Non-pigmented ciliary epithelial cell (primary cell): ENCODE measurements around the gene RBM43.
"Not testable (repeated sequence)": the region's sequence is repeated elsewhere in the genome, so short reads cannot be mapped to it uniquely, and the experiment has no call there.

Experiments used
- DNase-seq: peaks from one replicate; pipeline ENCODE4 v3.0.0-alpha.2; 2010; ENCODE audit warnings: low read depth

Gene RBM43

GRCh38 chr2:151261231-151261976, at the start of gene RBM43:
Gene RBM43 (minus strand): TSS chr2:151261863. CDS start chr2:151261727, 136 bp downstream.
- peak; percentile 53 for DNase-seq

- DNase-seq = not testable (repeated sequence)
Observed at GRCh38 chr2:151310313-151310712, 48.6 kb upstream of the RBM43 start.

- peak; percentile 46 for DNase-seq
Observed at GRCh38 chr2:151306621-151307020, 45.0 kb upstream of the RBM43 start.

- no peak for DNase-seq
Observed at GRCh38 chr2:151305129-151305691, 43.5 kb upstream of the RBM43 start.

- no peak for DNase-seq
Observed at GRCh38 chr2:151302879-151303278, 41.2 kb upstream of the RBM43 start.

GRCh38 chr2:151302404-151302803, 40.7 kb upstream of the RBM43 start:
- DNase-seq = no peak

GRCh38 chr2:151299920-151300539, 38.4 kb upstream of the RBM43 start:
- no peak for DNase-seq

- DNase-seq = no peak
Observed at GRCh38 chr2:151297882-151298281, 36.2 kb upstream of the RBM43 start.

GRCh38 chr2:151295926-151296325, 34.3 kb upstream of the RBM43 start:
- DNase-seq = not testable (repeated sequence)

GRCh38 chr2:151292546-151292945, 30.9 kb upstream of the RBM43 start:
- no peak for DNase-seq

- no peak for DNase-seq
Observed at GRCh38 chr2:151292141-151292540, 30.5 kb upstream of the RBM43 start.

GRCh38 chr2:151291224-151291623, 29.6 kb upstream of the RBM43 start:
- DNase-seq = no peak

GRCh38 chr2:151289972-151290866, 28.6 kb upstream of the RBM43 start:
- DNase-seq = no peak

- no peak for DNase-seq
Observed at GRCh38 chr2:151287513-151288250, 26.0 kb upstream of the RBM43 start.

GRCh38 chr2:151282401-151282800, 20.7 kb upstream of the RBM43 start:
- DNase-seq = no peak

GRCh38 chr2:151280271-151280670, 18.6 kb upstream of the RBM43 start:
- DNase-seq = no peak

- no peak for DNase-seq
Observed at GRCh38 chr2:151278487-151278886, 16.8 kb upstream of the RBM43 start.

GRCh38 chr2:151277067-151277466, 15.4 kb upstream of the RBM43 start:
- DNase-seq = no peak

GRCh38 chr2:151275291-151275690, 13.6 kb upstream of the RBM43 start:
- DNase-seq = no peak

- no peak for DNase-seq
Observed at GRCh38 chr2:151271824-151272223, 10.2 kb upstream of the RBM43 start.

- no peak for DNase-seq
Observed at GRCh38 chr2:151269798-151270568, 8.3 kb upstream of the RBM43 start.
